ENCODE data around the gene LMO4. TPM values are rescaled to one million over a fixed set of nuclear protein-coding genes. Genes with fewer than 3 reads are reported as not detected.

The LMO4 gene
- total and polyA plus RNA-seq, 10 of the 15 experiments (the other 5 are each of a cell fraction or from before 2014, with no cell fraction given) = 3.8 to 76.6 (median 20.7) TPM

- TF ChIP-seq FOXM1 (IDR thresholded peaks at IDR 0.05; ENCODE audit: low read depth, low read length) (no peak), PML (IDR thresholded peaks at IDR 0.05; ENCODE audit: low read length) (no peak), CEBPB (IDR thresholded peaks at IDR 0.05; ENCODE audit: borderline replicate concordance in 1 of 2, low read depth in 2 of 2, low read length in 2 of 2) (no peak), FOS (IDR thresholded peaks at IDR 0.05; ENCODE audit: borderline replicate concordance, extremely low read depth, insufficient read length) (no peak), ZNF207 (IDR thresholded peaks at IDR 0.05; ENCODE audit: borderline replicate concordance) (no peak)
- TF ChIP-seq, protein P1, sequence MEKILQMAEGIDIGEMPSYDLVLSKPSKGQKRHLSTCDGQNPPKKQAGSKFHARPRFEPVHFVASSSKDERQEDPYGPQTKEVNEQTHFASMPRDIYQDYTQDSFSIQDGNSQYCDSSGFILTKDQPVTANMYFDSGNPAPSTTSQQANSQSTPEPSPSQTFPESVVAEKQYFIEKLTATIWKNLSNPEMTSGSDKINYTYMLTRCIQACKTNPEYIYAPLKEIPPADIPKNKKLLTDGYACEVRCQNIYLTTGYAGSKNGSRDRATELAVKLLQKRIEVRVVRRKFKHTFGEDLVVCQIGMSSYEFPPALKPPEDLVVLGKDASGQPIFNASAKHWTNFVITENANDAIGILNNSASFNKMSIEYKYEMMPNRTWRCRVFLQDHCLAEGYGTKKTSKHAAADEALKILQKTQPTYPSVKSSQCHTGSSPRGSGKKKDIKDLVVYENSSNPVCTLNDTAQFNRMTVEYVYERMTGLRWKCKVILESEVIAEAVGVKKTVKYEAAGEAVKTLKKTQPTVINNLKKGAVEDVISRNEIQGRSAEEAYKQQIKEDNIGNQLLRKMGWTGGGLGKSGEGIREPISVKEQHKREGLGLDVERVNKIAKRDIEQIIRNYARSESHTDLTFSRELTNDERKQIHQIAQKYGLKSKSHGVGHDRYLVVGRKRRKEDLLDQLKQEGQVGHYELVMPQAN (conservative IDR thresholded peaks at IDR 0.05) = no peak
- ChIA-PET CTCF (no interaction called here), POLR2A (interaction anchor here (0.7 kb wide), 1 partner anchor 1087 kb away, joined by 5 read pairs; no protein-coding TSS in a partner anchor), RAD21 (ENCODE audit: unreplicated experiment) (no interaction called here), SMC1A (ENCODE audit: uncharacterized antibody, unreplicated experiment) (interaction anchor here (0.7 kb wide), 1 partner anchor 8 kb away, joined by 3 read pairs; no protein-coding TSS in a partner anchor)
- Histone ChIP-seq H3K27ac (ENCODE audit: control insufficient read depth, insufficient read depth) (no peak overlapping the region), H3K4me1 (ENCODE audit: control insufficient read depth, insufficient read depth, low read length) (no peaks in the 10 kb centered on the region), H3K4me3 (no peak overlapping the region), H2AFZ (ENCODE audit: control insufficient read depth, low read depth, low read length) (no peak overlapping the region), H4K20me1 (ENCODE audit: control insufficient read depth, insufficient read depth) (no peaks in the 10 kb centered on the region), H3K9me3 (replicated peaks; ENCODE audit: control insufficient read depth, insufficient read depth, low read length) (no peaks in the 10 kb centered on the region), H3K4me2 (ENCODE audit: control insufficient read depth, insufficient read depth) (no peak overlapping the region), H3K9ac (ENCODE audit: control insufficient read depth, insufficient read depth, low read length) (no peak overlapping the region), H3K79me2 (ENCODE audit: control insufficient read depth, insufficient read depth, low read length) (no peaks in the 10 kb centered on the region), H3K36me3 (ENCODE audit: control insufficient read depth in 2 of 2, insufficient read depth in 2 of 2, low read length in 1 of 2) (no peaks in the 10 kb centered on the region), H3K27me3 (replicated peaks in 1 of 2; ENCODE audit: control insufficient read depth in 2 of 2, insufficient read depth in 2 of 2, low read length in 1 of 2) (peaks cover 0 to 5% of the 10 kb centered on the region in 2 experiments; a peak in 2 of 4 replicates)
- no TSS peak for BruUV-seq (replicated peaks)
- ATAC-seq = no peak
- no peak for DNase-seq (ENCODE audit: low read depth, low spot score)
- intact Hi-C loops (cut with micrococcal nuclease; ENCODE audit: unreplicated experiment) = no loop called here
- no peak for FAIRE-seq
- WGBS (ENCODE audit: insufficient coverage, insufficient replicate concordance, low lambda C conversion rate, missing lambda C conversion rate) = 55% methylated on average over 8 of the region's 8 CpGs
- in situ Hi-C loops (cut with MboI) = no loop called here
These were observed 21.4 kb upstream of the LMO4 start for GRCh38 chr1:87307306-87307705.
